Nephron (organoid): ENCODE results near the gene GRIN3B.

Experiments used
- H3K27ac Mint-ChIP-seq, 3 experiments: 2 replicates each; pipeline ENCODE4 v1.8.0; 2020; ENCODE audit warnings: mixed read lengths in 3 of 3, mild to moderate bottlenecking in 2 of 3, moderate library complexity in 1 of 3
- H3K27me3 Mint-ChIP-seq: 2 replicates; pipeline ENCODE4 v1.8.0; 2021; ENCODE audit warnings: low read depth, mild to moderate bottlenecking, moderate library complexity, mixed read lengths
- H3K36me3 Mint-ChIP-seq: 2 replicates; pipeline ENCODE4 v1.8.0; 2020; ENCODE audit warnings: low read depth, mixed read lengths
- H3K4me1 Mint-ChIP-seq: 2 replicates; pipeline ENCODE4 v1.8.0; 2020; ENCODE audit warnings: mixed read lengths
- H3K4me3 Mint-ChIP-seq, 3 experiments: 2 replicates each; pipeline ENCODE4 v1.8.0; 2020; ENCODE audit warnings: mild to moderate bottlenecking in 3 of 3, mixed read lengths in 3 of 3, moderate library complexity in 2 of 3
- H3K9me3 Mint-ChIP-seq: 2 replicates; pipeline ENCODE4 v1.8.0; 2020; ENCODE audit warnings: mixed read lengths
- TF ChIP-seq, protein P1 (sequence below), 3 experiments: fragments of 200-600 bp; sonication (generic); IDR thresholded peaks; one replicate each; pipeline ENCODE4 v1.5.0; 2021; ENCODE audit warnings: antibody characterized with exemption in 3 of 3; ENCODE audit not compliant: unreplicated experiment in 3 of 3

Gene GRIN3B

DNA sequence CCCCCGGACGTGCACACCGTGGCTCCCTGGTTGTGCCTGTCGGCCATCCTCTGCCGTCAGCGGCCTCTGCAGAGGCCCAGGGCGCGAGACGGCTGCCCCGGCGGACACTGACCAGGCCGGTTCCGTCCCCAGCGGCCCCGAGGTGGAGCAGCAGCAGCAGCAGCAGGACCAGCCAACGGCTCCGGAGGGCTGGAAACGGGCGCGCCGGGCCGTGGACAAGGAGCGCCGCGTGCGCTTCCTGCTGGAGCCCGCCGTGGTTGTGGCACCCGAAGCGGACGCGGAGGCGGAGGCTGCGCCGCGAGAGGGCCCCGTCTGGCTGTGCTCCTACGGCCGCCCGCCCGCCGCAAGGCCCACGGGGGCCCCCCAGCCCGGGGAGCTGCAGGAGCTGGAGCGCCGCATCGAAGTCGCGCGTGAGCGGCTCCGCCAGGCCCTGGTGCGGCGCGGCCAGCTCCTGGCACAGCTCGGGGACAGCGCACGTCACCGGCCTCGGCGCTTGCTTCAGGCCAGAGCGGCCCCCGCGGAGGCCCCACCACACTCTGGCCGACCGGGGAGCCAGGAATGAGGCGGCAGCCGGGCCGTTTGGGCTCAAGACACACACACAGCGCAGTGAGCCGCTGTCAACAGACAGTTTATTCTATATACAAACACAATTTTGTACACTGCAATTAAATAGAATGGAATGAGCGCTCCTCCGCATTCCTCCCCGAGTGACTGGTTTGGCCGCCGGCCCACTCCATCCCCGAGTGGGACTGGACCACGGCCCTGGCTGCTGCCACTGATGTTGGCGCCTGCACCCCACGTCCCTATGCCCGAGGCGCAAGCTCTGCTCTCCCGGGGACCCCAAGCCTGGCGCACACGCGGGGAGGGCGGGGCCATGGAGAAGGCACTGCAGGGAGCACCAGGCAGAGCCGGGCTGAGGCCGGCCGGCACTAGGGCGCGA lies 9.1 kb downstream of the GRIN3B start:
- Mint-ChIP-seq H3K4me3 (peak overlapping the region in 1 of 3 experiments; percentile 14), H3K4me1 (no peaks in the 10 kb centered on the region), H3K27me3 (no peaks in the 10 kb centered on the region), H3K9me3 (no peaks in the 10 kb centered on the region), H3K36me3 (peaks cover 3% of the 10 kb centered on the region), H3K27ac (peak overlapping the region in 1 of 3 experiments; percentile 38)
- TF ChIP-seq, protein P1, sequence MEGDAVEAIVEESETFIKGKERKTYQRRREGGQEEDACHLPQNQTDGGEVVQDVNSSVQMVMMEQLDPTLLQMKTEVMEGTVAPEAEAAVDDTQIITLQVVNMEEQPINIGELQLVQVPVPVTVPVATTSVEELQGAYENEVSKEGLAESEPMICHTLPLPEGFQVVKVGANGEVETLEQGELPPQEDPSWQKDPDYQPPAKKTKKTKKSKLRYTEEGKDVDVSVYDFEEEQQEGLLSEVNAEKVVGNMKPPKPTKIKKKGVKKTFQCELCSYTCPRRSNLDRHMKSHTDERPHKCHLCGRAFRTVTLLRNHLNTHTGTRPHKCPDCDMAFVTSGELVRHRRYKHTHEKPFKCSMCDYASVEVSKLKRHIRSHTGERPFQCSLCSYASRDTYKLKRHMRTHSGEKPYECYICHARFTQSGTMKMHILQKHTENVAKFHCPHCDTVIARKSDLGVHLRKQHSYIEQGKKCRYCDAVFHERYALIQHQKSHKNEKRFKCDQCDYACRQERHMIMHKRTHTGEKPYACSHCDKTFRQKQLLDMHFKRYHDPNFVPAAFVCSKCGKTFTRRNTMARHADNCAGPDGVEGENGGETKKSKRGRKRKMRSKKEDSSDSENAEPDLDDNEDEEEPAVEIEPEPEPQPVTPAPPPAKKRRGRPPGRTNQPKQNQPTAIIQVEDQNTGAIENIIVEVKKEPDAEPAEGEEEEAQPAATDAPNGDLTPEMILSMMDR (IDR thresholded peaks at IDR 0.05; ENCODE audit: unreplicated experiment in 3 of 3) = no peak

DNA sequence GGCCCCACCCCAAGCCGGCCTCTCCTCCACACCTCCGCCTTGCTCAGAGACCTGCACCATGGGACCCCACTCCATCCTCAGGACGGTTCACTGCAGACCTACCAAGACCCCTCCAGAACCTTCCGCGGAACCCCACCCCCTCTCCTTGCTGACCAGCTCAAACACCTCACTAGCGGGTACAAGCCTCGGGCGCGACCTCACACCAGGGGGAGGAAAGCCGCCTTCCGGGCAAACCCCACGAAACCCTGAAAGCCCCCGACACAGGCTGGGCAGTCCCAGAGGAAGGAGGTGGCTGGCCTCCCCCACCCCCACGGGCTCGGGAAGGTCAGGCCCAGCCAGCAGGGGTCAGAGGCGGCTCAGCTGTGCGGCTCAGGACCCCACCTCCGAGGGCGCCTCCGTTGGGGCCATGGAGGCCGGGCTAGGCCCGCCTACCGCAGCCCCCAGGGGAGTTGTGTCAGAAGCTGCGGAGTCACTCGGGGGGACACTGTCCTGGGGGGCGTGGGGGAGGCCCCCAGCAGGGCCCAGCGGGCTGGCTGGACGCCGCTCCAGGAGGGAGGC lies 9.8 kb downstream of the GRIN3B start:
- Mint-ChIP-seq H3K9me3 (no peaks in the 10 kb centered on the region), H3K27me3 (no peaks in the 10 kb centered on the region), H3K36me3 (peaks cover 3% of the 10 kb centered on the region), H3K27ac (no peak overlapping the region), H3K4me3 (no peak overlapping the region), H3K4me1 (no peaks in the 10 kb centered on the region)
- TF ChIP-seq, protein P1 (IDR thresholded peaks at IDR 0.05; ENCODE audit: unreplicated experiment in 3 of 3) = no peak

DNA sequence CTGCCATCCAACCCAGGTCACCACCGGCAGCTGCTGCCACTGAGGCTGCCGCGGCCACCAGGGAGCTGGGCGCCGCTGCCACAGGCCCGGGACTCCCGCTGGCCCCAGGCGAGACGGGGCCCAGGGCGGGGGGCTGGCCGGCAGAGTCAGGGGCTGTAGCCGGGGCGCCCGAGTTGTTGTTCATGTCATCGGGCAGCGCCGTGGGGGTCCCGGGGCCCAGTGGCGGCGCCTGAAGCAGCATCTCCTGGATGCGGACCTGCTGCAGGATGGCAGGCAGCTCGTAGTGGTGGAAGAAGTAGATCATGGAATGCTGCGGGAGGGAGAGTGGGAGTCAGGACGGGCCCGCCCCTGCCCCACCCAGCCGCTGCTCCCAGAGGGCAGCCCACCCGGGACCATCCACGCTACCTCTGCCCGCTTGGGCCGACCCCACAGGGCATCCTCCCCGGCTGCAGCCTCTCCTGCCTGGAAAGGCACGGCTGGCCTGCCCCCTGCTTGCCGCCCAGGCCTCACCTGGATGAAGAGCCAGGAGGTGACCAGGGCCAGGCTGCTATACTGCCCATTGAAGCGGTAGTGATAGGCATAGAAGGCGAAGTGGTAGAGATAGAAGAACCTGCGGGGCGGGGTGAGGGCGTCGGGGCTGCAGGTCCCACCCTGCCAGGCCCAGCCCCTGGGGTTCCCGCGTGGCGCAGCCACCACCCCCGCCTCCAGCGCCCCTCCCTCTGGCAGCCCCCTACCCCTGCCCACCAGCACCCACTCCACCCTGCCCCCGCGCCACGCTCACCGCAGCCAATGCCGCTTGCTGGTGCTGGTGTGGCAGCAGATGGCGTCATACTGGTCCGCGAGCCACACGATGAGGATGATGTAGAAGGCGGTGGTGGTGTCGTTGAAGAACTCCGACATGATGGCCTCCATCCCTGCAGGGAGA lies 10.6 kb downstream of the GRIN3B start:
- no peaks in the 10 kb centered on the region for H3K9me3 Mint-ChIP-seq
- peaks cover 3% of the 10 kb centered on the region for H3K36me3 Mint-ChIP-seq

DNA sequence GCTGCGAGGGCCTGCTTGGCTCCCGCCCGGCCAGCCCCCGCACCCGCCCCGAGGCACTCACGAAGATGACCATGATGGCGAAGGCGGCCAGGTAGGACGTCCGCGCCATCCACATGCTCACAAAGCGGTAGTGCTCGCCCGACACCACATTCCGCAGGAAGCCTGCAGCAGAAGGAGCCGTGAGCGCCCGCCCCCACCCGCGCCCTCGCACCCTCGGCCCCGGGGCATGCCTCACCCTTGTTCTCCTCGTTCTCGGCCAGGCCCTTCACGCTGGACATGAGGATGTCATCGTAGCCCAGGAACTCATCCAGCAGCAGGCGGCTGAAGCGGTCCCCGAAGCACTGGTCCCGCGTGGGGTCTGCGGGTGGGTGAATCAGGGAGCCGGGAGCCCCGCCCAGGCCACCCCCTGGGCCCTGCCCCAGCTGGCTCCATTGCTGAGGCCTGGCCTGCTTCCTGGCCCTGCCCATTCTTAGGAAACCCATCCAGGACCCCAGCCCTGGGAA lies 11.7 kb downstream of the GRIN3B start:
- TF ChIP-seq, protein P1 (IDR thresholded peaks at IDR 0.05; ENCODE audit: unreplicated experiment in 3 of 3) = no peak

More for the DNA sequence above, 10.6 kb downstream of the GRIN3B start:
- TF ChIP-seq, protein P1 (IDR thresholded peaks at IDR 0.05; ENCODE audit: unreplicated experiment in 3 of 3) = no peak
- Mint-ChIP-seq H3K27me3 (no peaks in the 10 kb centered on the region), H3K27ac (no peak overlapping the region), H3K4me1 (no peaks in the 10 kb centered on the region), H3K4me3 (no peak overlapping the region)

DNA sequence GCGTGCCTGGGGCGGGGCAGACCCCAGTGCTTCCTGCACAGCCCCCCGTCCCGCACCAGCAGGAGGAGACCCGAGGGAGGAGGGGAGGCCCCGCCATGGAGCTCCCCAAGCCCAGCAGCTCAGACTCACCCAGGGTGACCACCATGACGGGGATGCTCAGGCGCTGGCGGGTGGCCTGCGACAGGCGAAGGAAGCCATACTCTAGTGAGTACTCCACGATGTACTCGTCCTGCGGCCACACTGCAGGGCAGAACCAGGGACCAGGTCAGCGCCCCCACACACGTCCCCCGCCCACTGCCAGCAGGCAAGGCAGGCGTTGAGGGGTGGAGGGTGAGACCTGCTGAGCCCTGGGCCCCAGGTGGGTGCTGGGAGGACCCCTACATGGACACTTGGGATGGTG lies 12.1 kb downstream of the GRIN3B start:
- Mint-ChIP-seq H3K4me1 (peaks cover 9% of the 10 kb centered on the region), H3K4me3 (no peak overlapping the region), H3K27me3 (no peaks in the 10 kb centered on the region), H3K27ac (no peak overlapping the region), H3K9me3 (no peaks in the 10 kb centered on the region), H3K36me3 (no peaks in the 10 kb centered on the region)
- TF ChIP-seq, protein P1 (IDR thresholded peaks at IDR 0.05; ENCODE audit: unreplicated experiment in 3 of 3) = no peak

More for the DNA sequence above, 11.7 kb downstream of the GRIN3B start:
- no peaks in the 10 kb centered on the region for H3K9me3 Mint-ChIP-seq
- H3K36me3 Mint-ChIP-seq = no peaks in the 10 kb centered on the region
- H3K27me3 Mint-ChIP-seq = no peaks in the 10 kb centered on the region
- H3K27ac Mint-ChIP-seq = no peak overlapping the region
- H3K4me1 Mint-ChIP-seq = peaks cover 7% of the 10 kb centered on the region
- no peak overlapping the region for H3K4me3 Mint-ChIP-seq
